A673 (cell line): ENCODE measurements around the gene CCL27. TPM values are rescaled to one million over a fixed set of nuclear protein-coding genes. Genes with fewer than 3 reads are reported as not detected.

Experiments used
- BruUV-seq: library from RNA; stranded (reverse); fragments of 400-500 nt; replicated peaks from 2 replicates; lab custom pipeline; 2021; lab: Mats Ljungman, UMichigan
- CTCF ChIA-PET: fragments of 300-600 bp; sonication (Branson Sonifier 250); formaldehyde crosslinking; loops from one replicate; lab custom pipeline; 2022; ENCODE audit warnings: antibody characterized with exemption; lab: Charles Lee
- POLR2A ChIA-PET: fragments of 300-600 bp; sonication (Branson Sonifier 250); formaldehyde crosslinking; loops from one replicate; lab custom pipeline; 2022; ENCODE audit warnings: antibody characterized with exemption; ENCODE audit not compliant: low non-redundant PET; lab: Charles Lee
- DNase-seq: peaks from one replicate; pipeline ENCODE4 v3.0.0-alpha.2; 2015; ENCODE audit warnings: low spot score
- H3K27ac ChIP-seq: fragments of 200-600 bp; sonication (generic); 2 replicates; pipeline ENCODE4 v1.5.1; 2016; ENCODE audit warnings: mixed run types, low read depth, mild to moderate bottlenecking, mixed read lengths, antibody characterized with exemption, low read length; ENCODE audit not compliant: poor library complexity, severe bottlenecking
- H3K27me3 ChIP-seq: fragments of 200-600 bp; sonication (generic); replicated peaks from 2 replicates; pipeline ENCODE4 v1.6.1; 2017; ENCODE audit warnings: mixed run types, low read depth, mild to moderate bottlenecking, mixed read lengths, antibody characterized with exemption, low read length; ENCODE audit not compliant: insufficient read depth, poor library complexity
- H3K36me3 ChIP-seq: fragments of 200-600 bp; sonication (generic); 2 replicates; pipeline ENCODE4 v1.6.1; 2016; ENCODE audit warnings: mixed run types, mild to moderate bottlenecking, mixed read lengths, antibody characterized with exemption, low read length; ENCODE audit not compliant: insufficient read depth, poor library complexity, severe bottlenecking
- H3K4me1 ChIP-seq: fragments of 200-600 bp; sonication (generic); 2 replicates; pipeline ENCODE4 v1.6.1; 2017; ENCODE audit warnings: mixed run types, mild to moderate bottlenecking, mixed read lengths, antibody characterized with exemption, low read length; ENCODE audit not compliant: insufficient read depth, poor library complexity, severe bottlenecking
- H3K4me3 ChIP-seq: fragments of 200-600 bp; sonication (generic); 2 replicates; pipeline ENCODE4 v1.5.1; 2016; ENCODE audit warnings: low read depth, mixed run types, mild to moderate bottlenecking, mixed read lengths, low read length; ENCODE audit not compliant: poor library complexity, severe bottlenecking
- H3K9me3 ChIP-seq: fragments of 200-600 bp; sonication (generic); 2 replicates; pipeline ENCODE4 v1.6.1; 2016; ENCODE audit warnings: mixed run types, low read depth, mild to moderate bottlenecking, mixed read lengths, antibody characterized with exemption, low read length; ENCODE audit not compliant: poor library complexity, severe bottlenecking
- CTCF ChIP-seq: fragments of 300-800, 200-600 bp; sonication (generic); conservative IDR thresholded peaks from 2 replicates; pipeline ENCODE4 v1.5.1; 2017; ENCODE audit warnings: low read depth, mild to moderate bottlenecking, antibody characterized with exemption, low read length, moderate library complexity, mixed read lengths
- EZH2 ChIP-seq: fragments of 200-600 bp; sonication (generic); IDR thresholded peaks from 2 replicates; pipeline ENCODE4 v1.6.1; 2017; ENCODE audit warnings: borderline replicate concordance, low read depth, mild to moderate bottlenecking, mixed read lengths, antibody characterized with exemption, low read length; ENCODE audit not compliant: poor library complexity, severe bottlenecking
- intact Hi-C: fragments of 100-400 bp; cut with micrococcal nuclease; formaldehyde crosslinking; loops from one replicate; pipeline ENCODE4 v1.10.0; 2022; ENCODE audit not compliant: unreplicated experiment
- total RNA-seq: library from RNA; stranded (reverse); gene quantifications from 2 replicates; pipeline ENCODE4 v1.2.3, GENCODE V29; 2021

CCL27 gene
- total RNA-seq, 1 experiment from 2014 or later = not detected

- no peak overlapping the region for H3K4me3 ChIP-seq
- no peak overlapping the region for H3K27ac ChIP-seq
- H3K9me3 ChIP-seq = no peaks in the 10 kb centered on the region
- no peaks in the 10 kb centered on the region for H3K27me3 ChIP-seq
- no peaks in the 10 kb centered on the region for H3K4me1 ChIP-seq
- ChIA-PET POLR2A (no interaction called here), CTCF (no interaction called here)
- intact Hi-C loops = no loop called here
- no peak for TF ChIP-seq CTCF
- TF ChIP-seq EZH2 = no peak
- H3K36me3 ChIP-seq = no peaks in the 10 kb centered on the region
- no TSS peak for BruUV-seq
- no peak for DNase-seq
These were observed 24.3 kb upstream of the CCL27 start for GRCh38 chr9:34686732-34687131.

- no peaks in the 10 kb centered on the region for H3K9me3 ChIP-seq
- H3K4me3 ChIP-seq = no peak overlapping the region
- intact Hi-C loops = no loop called here
- no peak overlapping the region for H3K27ac ChIP-seq
- H3K36me3 ChIP-seq = no peaks in the 10 kb centered on the region
- DNase-seq = no peak
- no TSS peak for BruUV-seq
- CTCF ChIA-PET = interaction anchor here (0.6 kb wide), 1 partner anchor 14 kb away, joined by 4 read pairs; no protein-coding TSS in a partner anchor
- TF ChIP-seq CTCF (no peak), EZH2 (no peak)
- H3K27me3 ChIP-seq = no peaks in the 10 kb centered on the region
- POLR2A ChIA-PET = no interaction called here
- no peaks in the 10 kb centered on the region for H3K4me1 ChIP-seq
These were observed 23.8 kb upstream of the CCL27 start for GRCh38 chr9:34686231-34686630.

GRCh38 chr9:34685591-34685990 is 23.1 kb upstream of the CCL27 start:
- Histone ChIP-seq H3K4me3 (no peak overlapping the region), H3K9me3 (no peaks in the 10 kb centered on the region), H3K27ac (no peak overlapping the region), H3K36me3 (no peaks in the 10 kb centered on the region), H3K4me1 (no peaks in the 10 kb centered on the region), H3K27me3 (no peaks in the 10 kb centered on the region)
- DNase-seq = no peak
- POLR2A ChIA-PET = interaction anchor here (0.5 kb wide), 1 partner anchor 1875 kb away, joined by 8 read pairs; no protein-coding TSS in a partner anchor
- intact Hi-C loops = no loop called here
- CTCF ChIA-PET = interaction anchor here (0.6 kb wide), 1 partner anchor 15 kb away, joined by 4 read pairs; no protein-coding TSS in a partner anchor
- BruUV-seq = no TSS peak
- no peak for TF ChIP-seq EZH2
- TF ChIP-seq CTCF = no peak
